Measurements from ENCODE around the gene ZNF474.

Gene ZNF474

GRCh38 chr5:122164831-122165558 is 35.6 kb downstream of the ZNF474 start:
- TF ChIP-seq CTCF (conservative IDR thresholded peaks at IDR 0.05) (no peak), ZFX (IDR thresholded peaks at IDR 0.05) (no peak)
- no peak overlapping the region for H3K27ac ChIP-seq

- no peak overlapping the region for H3K27ac ChIP-seq
- no peak for TF ChIP-seq ZFX (IDR thresholded peaks at IDR 0.05)
- no peak for TF ChIP-seq CTCF (conservative IDR thresholded peaks at IDR 0.05)
Measured at GRCh38 chr5:122165559-122166078, 36.3 kb downstream of the ZNF474 start.

GRCh38 chr5:122169350-122170103 is 40.2 kb downstream of the ZNF474 start:
- no peak overlapping the region for H3K27ac ChIP-seq
- TF ChIP-seq ZFX (IDR thresholded peaks at IDR 0.05): no peak
- TF ChIP-seq CTCF (conservative IDR thresholded peaks at IDR 0.05): no peak

- TF ChIP-seq CTCF (conservative IDR thresholded peaks at IDR 0.05) (no peak), ZFX (IDR thresholded peaks at IDR 0.05) (no peak)
- no peak overlapping the region for H3K27ac ChIP-seq
Measured at GRCh38 chr5:122170620-122171019, 41.3 kb downstream of the ZNF474 start.

- TF ChIP-seq CTCF (conservative IDR thresholded peaks at IDR 0.05) (no peak), ZFX (IDR thresholded peaks at IDR 0.05) (no peak)
- H3K27ac ChIP-seq: no peak overlapping the region
Measured at GRCh38 chr5:122172207-122172606, 42.9 kb downstream of the ZNF474 start.

- no peak for TF ChIP-seq CTCF (conservative IDR thresholded peaks at IDR 0.05)
- no peak for TF ChIP-seq ZFX (IDR thresholded peaks at IDR 0.05)
- no peak overlapping the region for H3K27ac ChIP-seq
Measured at GRCh38 chr5:122173474-122174415, 44.4 kb downstream of the ZNF474 start.

Measured in C4-2B (cell line).